ENCODE data around the gene TMEM132A. TPM values are rescaled to one million over a fixed set of nuclear protein-coding genes. Genes with fewer than 3 reads are reported as not detected.

The TMEM132A gene, protein sequence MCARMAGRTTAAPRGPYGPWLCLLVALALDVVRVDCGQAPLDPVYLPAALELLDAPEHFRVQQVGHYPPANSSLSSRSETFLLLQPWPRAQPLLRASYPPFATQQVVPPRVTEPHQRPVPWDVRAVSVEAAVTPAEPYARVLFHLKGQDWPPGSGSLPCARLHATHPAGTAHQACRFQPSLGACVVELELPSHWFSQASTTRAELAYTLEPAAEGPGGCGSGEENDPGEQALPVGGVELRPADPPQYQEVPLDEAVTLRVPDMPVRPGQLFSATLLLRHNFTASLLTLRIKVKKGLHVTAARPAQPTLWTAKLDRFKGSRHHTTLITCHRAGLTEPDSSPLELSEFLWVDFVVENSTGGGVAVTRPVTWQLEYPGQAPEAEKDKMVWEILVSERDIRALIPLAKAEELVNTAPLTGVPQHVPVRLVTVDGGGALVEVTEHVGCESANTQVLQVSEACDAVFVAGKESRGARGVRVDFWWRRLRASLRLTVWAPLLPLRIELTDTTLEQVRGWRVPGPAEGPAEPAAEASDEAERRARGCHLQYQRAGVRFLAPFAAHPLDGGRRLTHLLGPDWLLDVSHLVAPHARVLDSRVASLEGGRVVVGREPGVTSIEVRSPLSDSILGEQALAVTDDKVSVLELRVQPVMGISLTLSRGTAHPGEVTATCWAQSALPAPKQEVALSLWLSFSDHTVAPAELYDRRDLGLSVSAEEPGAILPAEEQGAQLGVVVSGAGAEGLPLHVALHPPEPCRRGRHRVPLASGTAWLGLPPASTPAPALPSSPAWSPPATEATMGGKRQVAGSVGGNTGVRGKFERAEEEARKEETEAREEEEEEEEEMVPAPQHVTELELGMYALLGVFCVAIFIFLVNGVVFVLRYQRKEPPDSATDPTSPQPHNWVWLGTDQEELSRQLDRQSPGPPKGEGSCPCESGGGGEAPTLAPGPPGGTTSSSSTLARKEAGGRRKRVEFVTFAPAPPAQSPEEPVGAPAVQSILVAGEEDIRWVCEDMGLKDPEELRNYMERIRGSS
- 76.1 and 94.4 TPM in 2 replicates for total RNA-seq
- polyA plus RNA-seq (2012) = 115 TPM

DNA sequence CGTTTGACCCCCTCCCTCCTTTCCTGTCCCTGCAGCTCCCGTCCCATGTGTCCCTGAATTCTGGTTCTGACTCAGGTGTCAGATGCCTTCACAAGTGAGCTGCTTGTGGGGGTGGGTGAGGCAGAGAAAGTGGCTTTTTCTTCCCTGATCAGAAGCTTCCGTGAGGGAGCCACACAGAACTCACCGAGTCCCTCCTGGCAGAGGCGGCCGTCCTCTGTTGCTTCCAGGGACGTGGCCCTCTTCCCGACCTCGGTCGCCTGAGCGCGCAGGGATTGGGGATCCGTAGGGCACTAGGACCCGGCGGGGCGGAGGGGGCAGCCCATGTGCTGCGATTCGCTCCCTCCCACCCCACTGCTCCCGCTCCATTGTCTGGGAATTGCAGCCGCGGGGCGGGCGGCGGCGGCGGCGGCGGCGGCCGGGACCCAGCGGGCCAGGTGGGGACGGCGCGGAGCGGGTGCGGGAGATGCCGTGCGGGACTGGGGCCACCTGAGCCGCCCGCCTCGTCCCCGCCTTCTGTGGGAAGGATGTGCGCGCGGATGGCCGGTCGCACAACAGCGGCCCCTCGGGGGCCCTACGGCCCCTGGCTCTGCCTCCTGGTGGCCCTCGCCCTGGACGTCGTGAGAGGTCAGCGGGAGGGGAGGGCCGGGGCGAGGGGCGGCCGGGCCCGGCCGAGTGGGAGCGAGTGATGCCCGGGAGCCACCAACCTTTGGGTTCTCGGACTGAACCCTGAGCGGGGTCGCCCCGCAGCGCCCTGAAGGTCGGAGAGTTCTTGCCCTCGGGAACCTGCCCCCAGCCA lies at the start of gene TMEM132A:
TSS of gene TMEM132A (plus strand) at position 351 of the 796 bp plus-strand sequence. CDS start at position 525, 174 bp downstream.
- DNase-seq (ENCODE audit: low read depth) = peak; percentile 78

DNA sequence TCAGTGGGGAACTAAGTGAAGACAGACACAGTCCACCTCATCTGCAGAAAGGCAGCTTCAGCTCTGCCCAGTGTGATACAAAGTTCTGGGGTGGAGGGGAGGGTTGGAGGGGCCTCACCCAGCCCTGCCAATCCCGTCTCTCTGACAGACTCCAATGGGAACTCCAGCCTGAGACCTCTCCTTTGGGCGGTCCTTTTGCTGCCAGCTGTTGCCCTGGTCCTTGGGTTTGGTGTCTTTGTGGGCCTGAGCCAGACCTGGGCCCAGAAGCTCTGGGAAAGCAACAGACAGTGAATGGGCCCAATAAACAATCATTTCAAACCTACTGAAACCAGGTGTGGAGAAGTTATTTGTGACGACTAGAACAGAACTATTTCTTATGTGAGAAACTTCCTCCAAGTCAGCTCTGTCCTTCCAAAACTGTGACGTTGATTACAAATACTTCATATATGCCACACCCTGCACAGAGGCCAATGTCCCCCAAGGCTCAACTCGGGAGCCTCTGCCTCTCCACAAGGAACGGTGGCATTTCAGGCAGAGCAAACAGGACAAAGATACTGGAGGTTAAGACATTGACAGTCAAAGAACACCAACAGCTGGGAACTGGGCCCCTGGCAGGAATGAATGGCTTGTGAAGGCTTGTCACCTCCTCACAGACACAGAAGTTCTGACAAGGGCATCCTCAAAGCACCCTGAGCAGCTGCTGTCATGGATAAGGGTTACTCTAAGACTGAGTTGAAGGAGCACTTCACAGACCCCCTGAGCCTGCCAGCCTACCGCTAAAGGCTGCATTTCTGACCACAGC lies 48.7 kb upstream of the TMEM132A start:
- DNase-seq (ENCODE audit: low read depth) = peak; percentile 32

DNA sequence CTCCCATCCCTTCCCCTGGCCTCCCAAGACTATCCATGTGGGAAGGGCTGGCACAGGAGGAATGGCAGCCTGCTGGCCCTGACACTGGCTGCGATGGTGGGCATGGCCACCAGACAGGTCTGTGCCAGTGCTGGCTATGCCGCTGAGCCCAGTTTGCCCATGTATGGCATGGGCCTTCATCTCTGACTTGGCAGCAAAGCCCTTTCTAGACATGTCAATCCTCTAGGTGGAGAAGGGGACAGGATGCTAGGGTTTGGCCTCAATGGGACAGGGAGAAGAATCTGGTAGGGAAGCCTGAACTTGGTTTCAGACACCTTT lies 48.1 kb upstream of the TMEM132A start:
- DNase-seq (ENCODE audit: low read depth) = no peak

DNA sequence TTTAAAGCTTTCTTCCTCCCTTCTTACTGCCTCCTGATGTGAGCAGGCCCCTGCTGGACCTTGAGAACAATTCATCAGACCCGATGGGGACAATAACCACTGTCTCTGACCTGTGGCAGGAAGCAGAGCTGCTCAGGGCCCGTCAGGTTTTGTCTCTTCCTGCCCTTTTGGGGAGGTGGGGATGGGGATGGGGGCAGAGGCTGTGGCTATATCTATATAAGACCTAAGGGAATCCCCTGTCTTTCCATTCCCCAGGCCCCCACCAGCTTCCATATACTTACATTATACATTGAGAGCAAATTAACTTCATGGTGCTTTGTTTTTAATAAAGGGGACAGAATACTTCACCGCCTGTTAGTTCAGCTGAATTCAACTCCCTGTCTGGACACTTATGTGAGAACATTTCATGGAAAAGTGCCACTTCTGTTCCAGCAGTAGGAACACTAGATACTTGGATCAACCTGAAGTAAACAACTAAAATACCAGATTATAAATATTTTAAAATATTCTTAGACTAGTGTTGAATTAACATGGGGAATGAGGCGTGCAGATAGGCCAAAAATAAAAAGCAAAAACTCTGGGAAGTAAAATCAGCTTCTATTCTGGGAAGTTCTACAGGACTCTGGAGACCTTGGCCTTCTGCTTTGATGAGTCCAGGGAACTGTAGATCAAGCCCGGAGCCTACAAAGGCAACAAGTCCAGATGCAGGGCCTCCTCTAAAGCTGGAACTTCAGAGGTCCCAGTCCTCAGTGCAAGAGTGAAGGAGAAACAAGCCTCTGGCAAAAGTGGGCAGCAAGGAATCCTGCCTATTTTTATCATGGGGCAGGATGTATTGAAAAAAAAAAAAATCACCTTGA lies 45.8 kb upstream of the TMEM132A start:
- DNase-seq (ENCODE audit: low read depth) = no peak

DNA sequence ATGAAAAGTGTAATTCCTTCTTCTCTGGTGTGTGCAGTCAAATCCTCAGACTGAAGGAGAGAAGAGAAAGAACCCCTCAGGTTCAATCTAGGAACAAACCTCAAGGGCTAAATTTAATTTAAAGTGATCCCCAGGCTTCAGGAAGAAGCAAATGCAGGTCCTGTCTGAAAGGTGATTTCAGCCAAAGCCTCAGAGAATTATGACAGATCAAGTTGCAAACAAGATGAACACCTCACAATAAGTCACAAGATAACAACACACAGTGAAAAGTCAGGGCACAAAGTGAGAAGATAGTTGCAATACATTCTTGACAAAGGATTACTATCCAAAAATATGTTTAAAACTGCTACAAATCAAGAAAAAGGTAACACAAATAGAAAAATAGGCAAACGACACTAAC lies 45.2 kb upstream of the TMEM132A start:
- no peak for DNase-seq (ENCODE audit: low read depth)

DNA sequence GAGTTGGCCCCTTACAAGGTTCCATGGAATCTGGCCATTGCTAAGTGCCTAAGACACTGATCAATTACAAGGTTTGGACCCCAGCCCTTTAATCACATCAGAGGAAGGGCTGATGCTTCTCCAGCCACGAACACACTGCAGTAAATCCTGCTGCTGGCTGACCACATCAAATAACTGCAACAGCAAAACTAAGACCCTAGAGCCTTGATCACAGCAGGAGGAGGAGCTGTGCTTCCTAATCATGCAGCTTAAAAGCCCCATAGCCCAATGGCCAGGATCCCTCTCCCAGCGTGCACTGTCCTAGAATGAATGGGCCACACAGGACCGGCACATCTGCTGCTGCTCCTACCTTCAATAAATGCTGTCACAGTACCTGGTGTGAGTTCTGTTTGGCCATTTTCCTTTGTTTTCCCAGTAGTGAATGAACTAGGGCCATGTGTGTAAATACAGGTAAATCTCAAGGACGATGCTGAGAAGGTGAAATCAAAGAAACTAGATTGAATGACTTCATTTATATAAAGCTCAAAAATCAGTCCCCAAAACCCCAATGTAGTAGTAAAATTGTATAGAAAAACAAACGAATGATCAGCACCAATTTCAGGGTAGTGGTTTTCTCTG lies 44.2 kb upstream of the TMEM132A start:
- no peak for DNase-seq (ENCODE audit: low read depth)

DNA sequence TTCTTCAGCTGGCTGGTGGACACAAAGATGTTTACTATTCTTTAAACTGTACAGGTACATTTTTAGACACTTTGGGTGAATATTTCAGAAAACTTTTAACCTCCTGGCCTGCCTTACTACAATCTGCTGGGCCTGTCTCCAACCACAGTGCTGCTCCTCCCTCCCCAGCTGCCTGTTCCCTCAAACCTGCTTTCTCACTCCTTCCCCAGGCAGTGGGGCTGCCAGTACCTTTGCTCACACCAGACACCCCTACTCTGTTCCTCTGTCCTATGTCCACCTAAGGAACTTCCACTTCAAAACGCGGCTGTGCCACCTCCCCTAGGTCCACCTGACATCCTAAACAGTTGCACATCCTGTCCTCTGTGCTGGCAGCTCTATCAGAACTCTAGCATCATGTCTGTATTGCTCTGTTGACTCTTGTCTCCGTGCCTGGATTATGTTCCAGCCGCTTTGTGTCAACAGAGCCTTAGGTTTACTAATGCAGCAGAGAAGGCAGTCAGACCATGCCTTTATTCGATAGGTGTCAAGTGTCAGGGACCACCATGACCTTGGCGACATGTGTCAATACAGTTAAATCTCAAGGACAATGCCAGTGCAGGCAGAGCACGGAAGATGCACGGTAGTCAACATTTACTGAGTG lies 43.5 kb upstream of the TMEM132A start:
- DNase-seq (ENCODE audit: low read depth) = no peak

DNA sequence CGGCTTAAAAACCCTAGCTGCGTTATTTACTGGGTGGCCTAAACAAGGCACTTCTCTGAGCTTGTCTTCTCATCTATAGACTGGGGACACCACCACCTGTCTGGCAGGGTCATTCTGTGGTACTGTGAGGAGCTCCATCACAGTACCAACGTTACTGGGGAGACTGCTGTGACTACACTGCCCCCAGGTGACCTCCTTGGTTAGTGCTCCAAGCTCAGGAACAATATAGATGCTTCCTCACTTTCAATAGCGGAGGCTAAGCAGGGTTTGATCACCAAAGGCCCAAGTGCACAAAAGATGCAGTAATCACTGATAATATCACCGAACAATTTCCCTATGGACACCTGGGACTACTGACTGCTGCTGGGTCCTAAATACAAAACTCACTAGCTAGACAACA lies 36.7 kb upstream of the TMEM132A start:
- DNase-seq (ENCODE audit: low read depth) = peak; percentile 63

DNA sequence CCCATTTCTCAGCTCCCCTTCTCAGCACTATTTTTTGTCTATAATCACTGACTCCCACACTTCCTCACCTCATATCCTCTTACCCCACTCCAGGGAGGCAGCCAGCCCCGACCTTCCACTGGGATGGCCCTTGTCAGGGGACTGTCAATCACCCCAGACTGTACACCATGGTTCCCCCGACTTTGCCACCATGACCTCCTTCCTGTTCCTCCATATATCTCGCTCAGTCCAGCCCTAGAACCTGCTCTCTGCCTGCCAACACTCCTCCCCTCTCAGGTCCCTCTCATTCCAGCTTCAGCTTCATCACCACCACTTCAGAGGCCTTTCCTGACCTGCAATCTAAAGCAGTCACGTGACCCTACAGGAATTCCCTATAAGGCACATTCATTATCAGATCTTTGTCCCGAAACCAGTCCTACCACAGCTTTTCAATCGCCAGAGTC lies 34.4 kb upstream of the TMEM132A start:
- DNase-seq (ENCODE audit: low read depth) = no peak

DNA sequence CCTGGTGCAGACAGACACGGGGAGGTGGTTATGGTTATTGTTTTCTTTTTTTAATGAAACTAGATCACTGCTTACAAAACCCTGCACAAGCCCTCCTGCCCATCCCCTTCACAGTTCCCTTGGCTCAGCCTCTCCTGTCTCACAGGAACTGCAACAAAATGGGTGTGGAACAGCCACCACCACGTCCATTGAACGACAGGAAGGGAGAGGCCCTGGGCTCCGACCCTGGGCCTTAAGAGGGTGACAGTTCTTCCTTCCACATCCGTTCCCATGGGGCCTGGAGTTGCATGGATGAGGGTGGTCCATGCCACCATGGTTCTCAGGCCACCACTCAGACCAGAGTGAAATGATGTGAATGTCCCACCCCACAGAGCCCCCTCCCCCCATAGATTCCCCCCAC lies 33.6 kb upstream of the TMEM132A start:
- DNase-seq (ENCODE audit: low read depth) = no peak

DNA sequence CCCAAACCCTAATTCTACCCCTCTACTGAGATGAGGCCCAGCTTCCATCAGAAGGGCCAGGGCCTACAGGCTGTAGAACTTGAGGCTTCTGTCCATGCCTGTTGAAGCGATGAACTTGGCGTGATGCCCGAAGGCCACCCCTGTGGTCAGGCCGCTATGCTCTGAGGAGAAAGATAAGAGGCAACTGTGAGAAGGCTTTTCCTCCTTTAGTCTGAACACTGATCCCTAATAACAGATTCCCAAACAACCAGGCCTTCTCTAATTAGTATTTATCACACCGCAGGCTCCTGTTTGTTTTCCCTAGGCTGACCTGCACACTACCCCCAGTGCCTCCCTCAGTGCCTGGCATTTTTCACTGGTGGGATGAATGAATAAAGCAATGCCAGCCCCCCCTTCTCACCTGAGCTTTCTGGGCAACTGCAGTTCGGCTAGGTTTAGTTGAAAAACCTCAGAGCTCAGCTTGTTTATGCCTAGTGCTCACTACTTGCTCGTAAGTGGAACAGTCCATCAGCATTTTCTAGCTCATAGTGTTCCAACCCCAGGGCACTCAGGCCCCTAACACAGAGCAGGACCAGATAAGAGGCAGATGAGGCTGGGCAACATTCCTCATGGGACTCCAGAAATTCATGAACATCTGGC lies 33.0 kb upstream of the TMEM132A start:
- DNase-seq (ENCODE audit: low read depth) = no peak

DNA sequence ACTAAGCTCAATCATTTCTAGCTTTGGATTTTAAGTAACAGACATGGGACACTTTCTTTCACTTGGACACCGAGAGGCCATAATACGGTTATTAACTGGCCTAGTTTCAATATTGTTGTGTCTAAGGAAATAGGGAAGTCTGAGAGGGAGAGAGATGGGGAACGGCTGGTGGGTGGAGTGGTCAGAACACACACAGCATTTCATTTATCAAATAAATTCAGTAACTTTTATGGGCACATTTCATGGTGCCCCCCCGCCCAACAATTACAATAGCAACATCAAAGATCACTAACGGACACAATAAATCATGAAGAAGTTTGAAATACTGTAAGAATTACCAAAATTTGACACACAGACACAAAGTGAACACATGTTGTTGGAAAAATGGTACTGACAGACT lies 28.6 kb upstream of the TMEM132A start:
- no peak for DNase-seq (ENCODE audit: low read depth)

DNA sequence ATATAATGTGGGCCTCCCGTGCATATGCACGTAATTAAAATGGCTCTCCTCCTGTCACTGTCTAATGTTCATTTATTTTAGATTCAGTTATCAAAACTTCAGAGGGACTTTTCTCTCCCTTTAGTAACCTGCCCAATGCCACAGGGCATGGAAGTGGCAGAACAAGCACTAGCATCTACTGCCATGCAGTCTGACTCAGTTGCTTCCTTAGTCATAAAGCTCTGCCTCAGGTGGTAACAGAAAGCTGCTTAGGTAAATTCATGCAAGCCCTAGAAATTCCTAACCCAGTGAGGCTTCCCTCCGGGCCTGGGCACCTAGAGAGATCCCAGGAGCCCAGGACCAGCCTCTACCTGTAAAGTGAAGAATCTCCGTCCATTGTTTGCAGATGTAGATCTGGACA lies 26.8 kb upstream of the TMEM132A start:
- DNase-seq (ENCODE audit: low read depth) = no peak

DNA sequence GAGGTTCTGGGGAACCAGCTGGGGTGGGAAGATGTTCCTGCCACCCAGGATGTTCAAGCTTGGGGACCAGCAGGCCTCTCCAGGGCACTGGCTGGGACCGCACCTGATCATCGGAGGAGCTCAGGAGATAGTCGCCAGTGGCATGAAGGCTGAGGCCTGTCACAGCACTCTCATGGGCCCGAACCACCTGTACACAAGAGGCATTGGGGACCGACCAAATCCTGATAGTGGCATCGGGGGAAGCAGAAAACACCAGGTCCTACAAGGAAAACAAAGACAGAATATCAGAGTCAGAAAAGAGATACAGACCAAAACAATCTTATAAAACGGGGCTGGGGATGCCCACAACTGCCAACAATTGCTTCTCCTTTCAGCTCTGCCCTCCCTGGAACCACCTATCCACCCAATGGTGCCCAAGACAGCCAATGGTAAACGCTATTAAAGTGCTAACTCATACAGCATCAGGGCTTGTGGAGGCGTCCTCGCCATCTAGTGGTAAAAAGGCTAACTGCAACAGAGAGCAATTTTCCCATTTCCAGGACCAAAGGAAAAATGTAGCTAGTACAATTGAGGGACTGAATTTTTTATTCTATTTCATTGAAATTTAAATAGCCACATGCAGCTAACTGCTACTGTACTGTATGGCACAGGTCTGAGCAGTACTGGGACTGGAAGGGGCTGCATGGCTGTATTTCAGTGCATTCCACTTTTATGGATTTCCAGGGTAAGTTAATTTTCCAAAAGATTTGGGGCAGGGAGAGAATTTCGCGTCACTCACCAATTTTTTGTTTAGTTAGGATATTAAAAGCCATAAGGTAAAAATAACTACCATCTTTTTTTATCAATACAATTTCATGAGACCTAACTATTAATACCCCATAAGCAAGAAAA lies 25.0 kb upstream of the TMEM132A start:
- peak; percentile 77 for DNase-seq (ENCODE audit: low read depth)

DNA sequence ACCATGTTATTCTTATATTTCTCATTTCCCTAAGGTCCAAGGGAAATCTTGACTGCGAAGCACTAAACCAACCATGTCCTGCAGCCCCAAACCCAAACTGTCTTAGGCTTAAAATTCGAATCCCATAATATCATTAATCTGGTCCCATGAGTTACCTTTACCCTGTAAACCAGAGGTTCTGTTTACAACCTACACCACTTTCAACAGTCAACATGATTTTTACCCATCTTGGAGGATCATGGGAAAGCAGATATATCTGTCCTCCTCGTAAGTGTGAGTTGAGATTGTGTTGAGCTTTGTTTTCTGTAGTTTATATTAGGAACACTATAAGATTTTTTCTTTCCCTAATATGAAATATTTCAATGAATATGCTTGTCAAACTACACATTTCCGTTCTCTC lies 24.3 kb upstream of the TMEM132A start:
- no peak for DNase-seq (ENCODE audit: low read depth)

DNA sequence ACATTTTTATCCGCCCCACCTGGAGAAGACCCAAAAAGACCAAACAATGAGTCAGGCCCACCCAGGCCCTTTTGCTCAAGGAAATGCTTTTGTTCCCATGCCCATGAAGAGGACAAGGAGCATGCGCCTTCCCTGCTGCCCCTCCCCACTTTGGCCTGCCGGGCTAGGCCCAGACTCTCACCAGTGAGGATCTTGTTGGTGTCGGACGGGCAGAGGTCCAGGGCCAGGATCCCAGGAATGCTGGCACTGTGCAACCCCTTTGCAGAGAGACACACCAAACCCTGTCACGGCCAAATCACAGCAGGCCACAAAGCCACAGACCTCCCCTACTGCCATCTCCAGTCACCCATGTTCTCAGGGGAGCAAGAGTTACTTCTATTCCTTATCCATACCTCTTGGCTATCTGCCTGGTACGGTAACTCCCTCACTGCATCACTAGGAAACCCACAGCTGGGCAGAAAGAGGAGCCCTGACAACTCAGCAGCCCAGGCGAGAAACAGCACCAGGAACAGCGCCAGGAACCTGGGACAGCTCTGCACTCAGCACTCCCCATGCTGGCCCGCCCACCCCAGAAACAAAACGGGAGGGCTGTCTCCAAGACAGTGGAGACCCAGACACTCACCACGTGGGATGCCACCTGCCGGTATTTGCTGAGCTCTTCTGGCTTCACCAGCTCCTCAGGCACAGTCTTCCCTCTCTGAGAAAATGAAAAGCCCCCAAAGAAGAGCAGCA lies 23.4 kb upstream of the TMEM132A start:
- no peak for DNase-seq (ENCODE audit: low read depth)

All from myocyte (in vitro differentiated cells).